GM21423 (cell line): Measurements from ENCODE around the gene CARD10.
"Not testable (repeated sequence)": the region's sequence is repeated elsewhere in the genome, so short reads cannot be mapped to it uniquely, and the experiment has no call there.

Experiments
- ATAC-seq: cut with Tn5 transposase; IDR thresholded peaks from one replicate; pipeline ENCODE4 v1.9.1; 2021; ENCODE audit warnings: mild to moderate bottlenecking, moderate library complexity; ENCODE audit not compliant: unreplicated experiment

The CARD10 gene

GRCh38 chr22:37557321-37558001, 38.2 kb upstream of the CARD10 start:
- no peak for ATAC-seq

- no peak for ATAC-seq
Measured at GRCh38 chr22:37556710-37557109, 37.5 kb upstream of the CARD10 start.

DNA sequence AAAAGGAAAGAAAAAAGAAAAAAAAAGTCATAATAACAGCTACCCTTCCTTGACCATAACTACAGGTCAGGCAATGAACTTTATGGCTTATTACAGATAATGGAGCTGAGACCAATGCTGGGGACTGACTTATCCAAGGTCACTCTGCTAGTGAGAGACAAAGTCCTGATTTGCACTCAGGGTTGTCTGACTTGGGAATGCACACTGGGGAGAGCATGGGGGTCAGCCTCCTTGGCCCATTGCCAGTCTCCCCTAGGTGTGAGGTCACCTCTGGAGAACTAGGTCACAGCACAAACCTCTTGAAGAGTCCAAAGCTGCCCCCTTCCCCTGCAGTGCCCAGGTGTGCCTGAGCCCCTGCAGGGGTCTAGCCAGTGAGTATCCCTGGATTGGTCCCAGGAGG, 35.8 kb upstream of the CARD10 start:
- ATAC-seq = no peak

DNA sequence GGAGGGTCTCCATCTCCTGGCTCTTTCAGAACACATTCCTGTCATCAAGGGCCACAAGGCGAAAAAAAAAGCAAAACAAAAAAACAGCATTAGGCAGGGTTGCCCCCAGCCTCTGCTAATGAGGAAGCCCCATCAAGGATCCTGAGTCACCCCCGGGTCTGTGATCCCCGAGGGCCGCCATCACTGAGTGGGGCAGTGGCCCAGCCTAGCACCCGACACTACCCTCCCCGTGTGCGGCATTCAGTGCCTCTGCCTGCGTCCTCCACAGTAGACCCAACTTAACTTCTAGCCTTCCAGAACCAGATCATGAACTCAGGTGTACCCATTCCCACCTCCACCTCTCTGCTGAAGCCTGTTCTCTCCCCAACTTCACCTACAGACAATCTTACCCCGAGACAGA, 34.5 kb upstream of the CARD10 start:
- ATAC-seq = no peak

DNA sequence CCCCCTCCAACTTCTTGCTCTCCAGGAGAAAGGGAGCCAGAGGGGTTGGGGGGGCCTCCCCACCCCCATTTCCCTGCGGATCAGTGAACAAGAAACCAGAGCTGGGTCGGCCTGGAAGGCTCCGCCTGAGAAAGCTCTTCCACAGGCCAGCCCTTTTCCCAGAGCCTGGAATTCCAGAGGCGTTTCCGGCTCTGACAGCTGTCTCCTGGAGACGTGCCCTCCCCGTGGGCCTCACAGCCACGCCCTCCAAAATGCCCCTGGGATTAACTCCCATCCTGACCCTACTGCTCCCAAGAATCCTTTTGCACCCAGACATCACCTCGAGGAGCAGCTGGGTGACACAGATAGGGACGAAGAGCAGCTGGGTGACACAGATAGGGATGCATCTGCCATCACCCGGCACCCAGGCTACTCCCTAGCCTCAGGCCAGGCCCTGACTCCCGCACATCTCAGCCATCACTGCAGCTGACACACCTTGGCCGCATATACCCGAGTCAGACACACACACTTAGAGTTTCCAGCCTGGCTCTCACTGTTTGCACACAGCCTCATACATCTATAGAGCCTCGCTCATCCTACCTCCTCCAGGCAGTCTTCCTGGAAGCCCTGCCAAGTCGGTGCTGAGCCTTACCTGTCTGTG, 33.4 kb upstream of the CARD10 start:
- ATAC-seq = no peak

GRCh38 chr22:37551981-37552380, 32.8 kb upstream of the CARD10 start:
- no peak for ATAC-seq

DNA sequence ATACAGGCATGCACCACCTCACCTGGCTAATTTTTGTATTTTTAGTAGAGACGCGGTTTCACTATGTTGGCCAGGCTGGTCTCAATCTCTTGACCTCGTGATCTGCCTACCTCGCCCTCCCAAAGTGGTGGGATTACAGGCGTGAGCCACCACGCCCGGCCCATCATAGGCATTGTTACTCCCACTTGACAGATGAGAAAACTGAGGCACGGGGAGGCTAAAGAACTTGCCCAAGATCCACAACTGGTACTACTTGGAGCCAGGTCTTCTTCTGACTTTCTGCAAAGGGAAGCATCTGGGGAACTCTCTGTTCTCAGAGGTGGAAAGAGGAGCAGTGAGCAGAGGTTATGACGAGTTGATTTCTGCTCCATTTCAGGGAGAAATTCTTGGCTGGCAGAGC, 31.7 kb upstream of the CARD10 start:
- not testable (repeated sequence) for ATAC-seq

DNA sequence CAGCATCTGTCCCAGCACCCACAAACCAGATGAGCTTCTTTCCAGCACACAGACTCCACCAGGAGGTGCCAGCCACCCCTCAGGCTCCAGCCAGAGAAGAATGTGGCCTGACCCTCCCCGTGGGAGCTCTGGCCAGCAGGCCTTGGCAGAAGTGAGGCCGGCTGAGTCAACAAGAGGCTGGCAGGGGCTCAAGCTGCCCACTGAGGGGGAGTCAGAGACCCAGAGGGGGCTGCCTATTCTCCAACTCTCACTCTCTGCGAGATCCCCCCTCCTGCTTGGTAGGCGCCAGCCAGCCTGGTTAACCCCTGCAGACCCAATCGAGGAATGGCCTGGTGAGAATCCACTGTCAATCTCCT, 30.5 kb upstream of the CARD10 start:
- ATAC-seq = no peak

GRCh38 chr22:37547251-37547741, 28.1 kb upstream of the CARD10 start:
- no peak for ATAC-seq

DNA sequence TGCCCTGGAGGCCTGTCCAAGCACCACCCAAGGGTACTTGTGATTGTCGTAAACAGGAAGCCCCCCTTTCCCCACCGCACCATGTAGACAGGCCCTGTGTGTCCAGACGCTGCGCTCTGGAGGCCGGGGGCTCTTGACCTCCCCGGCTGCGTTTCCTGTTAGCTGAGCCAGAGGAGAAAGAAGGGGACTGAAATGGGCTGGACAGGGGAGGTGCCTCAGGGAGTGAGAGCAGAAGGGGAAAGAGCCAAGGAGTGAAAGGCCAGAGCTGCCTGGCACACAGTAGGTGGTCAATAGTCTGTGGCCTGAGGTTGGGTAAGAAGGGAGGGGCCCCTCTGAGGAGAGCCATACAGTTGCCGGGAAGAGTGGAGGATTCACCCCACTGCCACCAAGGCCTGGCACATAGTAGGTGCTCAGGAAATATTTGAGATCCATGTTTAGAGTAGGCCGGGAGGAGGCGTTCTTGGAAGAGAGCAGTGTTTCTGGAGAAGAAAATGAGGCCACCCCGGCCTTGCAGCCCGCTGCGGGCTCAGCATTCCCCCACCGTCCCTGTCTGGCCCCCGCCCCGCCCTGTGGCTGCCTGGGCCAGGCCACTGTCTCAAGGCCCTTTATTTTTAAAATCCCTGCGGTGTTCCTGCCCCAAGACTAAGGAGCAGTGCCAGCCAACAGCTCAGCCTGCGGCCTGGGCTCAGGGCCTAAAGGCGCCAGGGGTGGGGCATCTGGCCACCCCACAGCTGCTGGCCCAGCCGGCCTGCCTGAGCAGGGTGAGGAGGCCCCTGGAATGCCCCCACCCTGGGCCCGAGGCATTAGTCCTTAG, 27.4 kb upstream of the CARD10 start:
- ATAC-seq = no peak

DNA sequence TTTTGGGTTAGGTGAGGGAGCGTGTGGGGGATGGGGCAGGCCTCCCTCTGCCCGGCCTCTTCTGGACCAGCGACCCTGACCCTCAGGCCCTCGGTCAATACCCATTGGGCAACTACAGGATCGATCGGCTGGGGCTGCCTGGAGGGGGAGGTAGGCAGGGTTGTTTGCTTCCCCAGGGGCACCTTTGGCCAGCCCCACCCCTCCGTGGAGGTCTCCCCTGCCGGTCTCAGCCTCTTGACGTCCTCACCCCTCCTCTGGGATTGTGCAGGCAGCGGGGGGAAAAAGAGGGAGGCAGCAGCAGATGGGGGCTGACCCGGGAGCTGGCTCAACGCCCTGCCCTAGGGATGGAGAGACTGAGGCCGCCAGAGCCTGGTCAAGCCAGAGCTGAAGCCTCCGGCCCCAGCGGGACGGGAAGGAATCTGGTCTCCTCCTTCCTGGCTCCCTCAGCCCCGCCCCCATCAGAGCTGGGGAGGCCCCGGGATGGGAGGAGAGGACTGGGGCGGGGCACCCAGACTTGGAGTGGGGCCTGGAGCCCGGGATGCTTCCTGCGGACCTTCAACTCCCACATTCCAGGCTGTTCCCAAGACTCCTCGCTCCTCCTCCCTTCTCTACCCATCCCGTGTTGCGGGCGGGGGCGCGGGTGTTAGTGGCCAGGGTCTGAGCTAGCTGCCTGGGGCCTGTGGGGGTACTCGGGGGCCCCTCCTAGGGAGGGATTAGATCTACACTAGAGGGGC, 26.7 kb upstream of the CARD10 start:
- no peak for ATAC-seq

DNA sequence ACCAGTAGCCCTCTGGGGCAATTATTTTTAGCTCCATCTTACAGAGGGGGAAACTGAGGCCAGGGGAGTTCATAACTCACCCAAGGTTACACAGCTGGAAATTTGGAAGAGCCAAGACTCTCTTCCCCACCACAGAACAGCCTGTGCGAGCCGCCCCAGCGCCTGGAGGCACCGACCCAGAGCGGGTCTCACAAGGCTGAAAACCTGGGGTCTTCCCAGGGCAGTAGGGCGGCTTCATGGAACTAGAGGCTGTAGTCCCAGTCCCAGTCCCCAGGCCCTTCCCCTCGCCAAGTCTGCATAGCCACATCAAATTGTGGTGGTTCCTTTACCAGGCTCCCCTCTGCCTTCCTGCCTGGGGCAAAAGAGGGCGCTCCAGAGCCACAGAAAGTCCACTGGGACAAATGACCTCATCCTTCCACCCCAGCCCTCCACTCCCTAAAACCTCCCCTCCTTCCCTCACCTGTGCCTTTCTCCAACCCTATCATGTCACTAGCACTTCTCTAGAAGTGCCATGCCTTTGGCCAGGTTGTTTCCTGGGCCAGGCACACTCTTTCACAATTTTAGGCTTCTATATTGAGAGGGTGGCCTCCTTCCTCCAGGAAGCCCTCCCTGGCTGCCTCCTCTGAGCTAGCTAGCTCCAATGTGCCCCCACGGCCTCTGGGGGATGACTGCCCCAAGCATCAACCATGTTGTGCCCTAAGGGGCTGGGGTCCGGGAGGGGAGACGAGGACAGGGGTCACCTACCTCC, 25.9 kb upstream of the CARD10 start:
- no peak for ATAC-seq

- no peak for ATAC-seq
Measured at GRCh38 chr22:37542959-37543358, 23.7 kb upstream of the CARD10 start.

DNA sequence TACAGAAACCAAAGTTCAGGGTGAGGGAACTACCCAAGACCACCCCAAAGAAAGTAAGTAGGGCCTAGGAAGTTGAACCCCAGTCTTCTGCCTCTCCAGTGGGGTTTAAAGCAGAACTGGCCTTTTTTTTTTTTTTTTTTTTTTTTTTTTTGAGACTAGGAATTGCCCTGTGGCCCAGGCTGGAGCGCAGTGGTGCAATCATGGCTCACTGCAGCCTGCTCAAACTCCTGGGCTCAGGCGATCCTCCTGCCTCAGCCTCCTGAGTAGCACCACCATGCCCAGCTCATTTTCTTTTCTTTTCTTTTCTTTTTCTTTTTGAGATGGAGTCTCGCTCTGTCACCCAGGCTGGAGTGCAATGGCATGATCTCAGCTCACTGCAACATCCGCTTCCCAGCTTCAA, 23.2 kb upstream of the CARD10 start:
- not testable (repeated sequence) for ATAC-seq

DNA sequence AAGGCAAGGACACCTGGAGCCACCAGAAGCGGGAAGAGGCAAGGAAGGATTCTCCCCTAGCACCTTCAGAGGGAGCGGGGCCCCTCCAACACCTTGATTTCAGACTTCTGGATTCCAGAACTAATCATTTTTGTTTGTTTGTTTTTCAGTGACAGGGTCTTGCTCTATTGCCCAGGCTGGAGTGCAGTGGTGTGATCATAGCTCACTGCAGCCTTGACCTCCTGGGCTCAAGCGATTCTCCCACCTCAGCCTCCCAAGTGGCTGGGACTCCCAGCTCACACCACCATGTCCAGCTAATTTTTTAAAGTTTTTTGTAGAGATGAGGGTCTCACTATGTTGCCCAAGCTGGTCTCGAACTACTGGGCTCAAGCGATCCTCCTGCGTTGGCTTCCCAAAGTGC, 20.6 kb upstream of the CARD10 start:
- not testable (repeated sequence) for ATAC-seq

GRCh38 chr22:37538590-37539357, 19.6 kb upstream of the CARD10 start:
- peak; percentile 71 for ATAC-seq

GRCh38 chr22:37535159-37535558, 15.9 kb upstream of the CARD10 start:
- ATAC-seq = no peak

- no peak for ATAC-seq
Measured at GRCh38 chr22:37534445-37534844, 15.2 kb upstream of the CARD10 start.

DNA sequence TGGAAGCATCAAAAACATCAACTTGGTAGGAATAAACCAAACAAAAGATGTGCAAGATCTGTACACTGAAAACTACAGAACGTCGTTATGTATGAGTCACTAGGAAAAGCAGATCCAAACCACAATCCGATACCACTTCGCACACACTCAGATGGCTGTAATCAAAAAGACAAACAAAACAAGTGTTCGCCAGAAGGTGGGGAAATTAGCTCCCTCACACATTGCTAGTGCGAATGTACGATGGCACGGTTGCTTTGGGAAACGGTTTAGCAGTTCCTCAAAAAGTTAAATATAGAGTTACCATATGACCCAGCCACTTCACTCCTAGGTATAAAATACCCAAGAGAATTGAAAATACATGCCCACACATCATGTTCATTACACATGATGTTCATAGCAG, 14.8 kb upstream of the CARD10 start:
- no peak for ATAC-seq
